SK-N-SH treated with all-trans-retinoic acid at 6 μM for 48 hours (cell line): ENCODE data around the gene CA5A.

Source experiments
- CREB5 ChIP-seq: fragments of 250-450 bp; sonication (Bioruptor Pico); IDR thresholded peaks from 2 replicates; pipeline ENCODE4 v1.5.1; 2020; ENCODE audit warnings: low read depth, mild to moderate bottlenecking, moderate library complexity
- CSDC2 ChIP-seq: fragments of 250-450 bp; sonication (Bioruptor Pico); IDR thresholded peaks from 2 replicates; pipeline ENCODE4 v1.5.0; 2020; ENCODE audit warnings: mild to moderate bottlenecking, moderate library complexity
- GLIS3 ChIP-seq: fragments of 250-450 bp; sonication (Bioruptor Pico); IDR thresholded peaks from 2 replicates; pipeline ENCODE4 v1.5.0; 2020; ENCODE audit warnings: mild to moderate bottlenecking, moderate library complexity
- ISL1 ChIP-seq: fragments of 250-450 bp; sonication (Bioruptor Pico); IDR thresholded peaks from 2 replicates; pipeline ENCODE4 v2.1.2; 2022; ENCODE audit warnings: mild to moderate bottlenecking, moderate library complexity
- OSR1 ChIP-seq: fragments of 250-450 bp; sonication (Bioruptor Pico); IDR thresholded peaks from 2 replicates; pipeline ENCODE4 v1.8.0; 2022; ENCODE audit warnings: moderate library complexity, mild to moderate bottlenecking, inconsistent platforms
- PATZ1 ChIP-seq: fragments of 250-450 bp; sonication (Bioruptor Pico); IDR thresholded peaks from 2 replicates; pipeline ENCODE4 v1.8.0; 2020; ENCODE audit warnings: mild to moderate bottlenecking, moderate library complexity, borderline replicate concordance
- PPARA ChIP-seq: fragments of 250-450 bp; sonication (Bioruptor Pico); IDR thresholded peaks from 2 replicates; pipeline ENCODE4 v1.5.0; 2020; ENCODE audit warnings: mild to moderate bottlenecking, borderline replicate concordance
- RARB ChIP-seq: fragments of 250-450 bp; sonication (Bioruptor Pico); IDR thresholded peaks from 2 replicates; pipeline ENCODE4 v1.8.0; 2021; ENCODE audit warnings: mild to moderate bottlenecking, moderate library complexity
- TCF4 ChIP-seq: fragments of 250-450 bp; sonication (Bioruptor Pico); IDR thresholded peaks from 2 replicates; pipeline ENCODE4 v1.8.0; 2021; ENCODE audit warnings: mild to moderate bottlenecking, moderate library complexity, borderline replicate concordance
- TOX ChIP-seq: fragments of 250-450 bp; sonication (Bioruptor Pico); IDR thresholded peaks from 2 replicates; pipeline ENCODE4 v1.8.0; 2021; ENCODE audit warnings: mild to moderate bottlenecking, moderate library complexity, borderline replicate concordance
- ZFP30 ChIP-seq: fragments of 450-650 bp; formaldehyde crosslinking; IDR thresholded peaks from 2 replicates; pipeline ENCODE4 v1.5.0; 2022; ENCODE audit warnings: mild to moderate bottlenecking, moderate library complexity

- TF ChIP-seq PATZ1 (CRISPR knock-in tag) = no peak
- no peak for TF ChIP-seq ISL1 (CRISPR knock-in tag)
- no peak for TF ChIP-seq ZFP30 (CRISPR knock-in tag)
- TF ChIP-seq GLIS3 (CRISPR knock-in tag) = no peak
- TF ChIP-seq RARB (CRISPR knock-in tag) = no peak
- no peak for TF ChIP-seq PPARA (CRISPR knock-in tag)
- no peak for TF ChIP-seq TCF4 (CRISPR knock-in tag)
- no peak for TF ChIP-seq OSR1
- TF ChIP-seq CREB5 = no peak
- TF ChIP-seq CSDC2 (CRISPR knock-in tag) = no peak
- TF ChIP-seq TOX (CRISPR knock-in tag) = no peak
These were observed 87.5 kb downstream of the CA5A start for GRCh38 chr16:87848676-87849345.
